TTC549 (cell line): ENCODE data around the gene STK10.

Experiments used
- FAIRE-seq: peaks from 2 replicates; lab custom pipeline; 2012; peaks lifted over from hg19 to GRCh38; lab: Jason Lieb, UNC

The STK10 gene

DNA sequence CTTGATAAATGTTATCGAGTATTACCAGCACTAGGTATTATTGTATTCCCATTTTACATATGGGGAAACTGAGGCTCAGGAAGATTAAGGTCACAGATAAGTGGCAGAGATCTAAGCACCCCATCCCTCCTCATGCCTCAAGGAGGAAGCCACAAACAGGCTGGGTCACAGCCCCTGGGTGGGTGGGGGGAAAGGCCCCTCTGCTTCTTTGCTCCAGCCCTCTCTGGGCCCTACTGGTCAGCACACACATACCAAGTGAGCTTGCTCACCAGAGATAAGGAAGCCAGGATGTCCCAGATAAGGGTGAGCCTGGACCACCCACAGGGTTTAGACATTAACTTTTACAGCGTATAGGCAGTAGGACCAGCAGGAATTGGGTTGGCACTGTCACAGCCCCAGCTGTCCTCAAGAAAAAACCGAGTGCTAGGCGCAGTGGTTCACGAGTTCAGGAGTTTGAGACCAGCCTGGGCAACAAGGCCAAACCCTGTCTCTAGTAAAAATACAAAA, 45.3 kb downstream of the STK10 start:
- no peak for FAIRE-seq

GRCh38 chr5:172141949-172142319, 46.1 kb downstream of the STK10 start:
- FAIRE-seq = no peak

DNA sequence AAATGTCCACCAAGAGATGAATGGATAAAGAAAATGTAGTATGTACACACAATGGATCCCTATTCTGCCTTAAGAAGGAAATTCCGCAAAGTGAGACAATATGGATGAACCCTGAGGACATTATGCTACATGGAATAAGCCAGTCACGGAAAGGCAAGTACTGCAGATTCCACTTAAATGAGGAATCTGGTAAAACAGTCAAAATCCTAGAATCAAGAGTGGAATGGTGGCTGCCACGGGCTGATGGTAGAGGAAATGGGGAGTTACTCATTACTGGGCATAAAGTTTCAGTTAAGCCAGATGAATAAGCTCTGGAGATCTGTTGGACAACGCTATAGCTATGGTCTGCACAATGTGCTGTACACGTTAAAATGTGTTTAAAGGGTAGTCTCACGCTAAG, 47.2 kb downstream of the STK10 start:
- no peak for FAIRE-seq

- no peak for FAIRE-seq
Measured at GRCh38 chr5:172140120-172140519, 47.9 kb downstream of the STK10 start.

GRCh38 chr5:172137046-172137445, 51.0 kb downstream of the STK10 start:
- no peak for FAIRE-seq

GRCh38 chr5:172133359-172134029, 54.5 kb downstream of the STK10 start:
- no peak for FAIRE-seq

DNA sequence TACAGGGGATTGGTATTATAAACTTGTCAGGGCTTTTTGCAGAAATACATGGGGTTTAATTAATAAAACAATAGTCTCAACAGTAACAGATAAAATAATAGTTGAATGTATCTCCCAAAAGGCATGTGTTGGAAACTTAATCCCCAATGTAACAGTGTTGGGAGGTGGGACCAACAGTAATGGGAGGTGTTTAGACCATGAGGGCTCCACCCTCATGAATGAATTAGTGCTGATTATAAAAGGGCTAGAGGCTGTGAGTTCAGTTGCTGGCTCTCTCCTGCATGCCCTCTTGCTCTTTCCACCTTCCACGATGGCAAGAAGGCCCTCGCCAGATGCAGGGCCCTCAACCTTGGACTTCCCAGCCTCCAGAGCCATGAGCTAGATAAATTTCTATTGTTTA, 56.3 kb downstream of the STK10 start:
- FAIRE-seq = no peak

DNA sequence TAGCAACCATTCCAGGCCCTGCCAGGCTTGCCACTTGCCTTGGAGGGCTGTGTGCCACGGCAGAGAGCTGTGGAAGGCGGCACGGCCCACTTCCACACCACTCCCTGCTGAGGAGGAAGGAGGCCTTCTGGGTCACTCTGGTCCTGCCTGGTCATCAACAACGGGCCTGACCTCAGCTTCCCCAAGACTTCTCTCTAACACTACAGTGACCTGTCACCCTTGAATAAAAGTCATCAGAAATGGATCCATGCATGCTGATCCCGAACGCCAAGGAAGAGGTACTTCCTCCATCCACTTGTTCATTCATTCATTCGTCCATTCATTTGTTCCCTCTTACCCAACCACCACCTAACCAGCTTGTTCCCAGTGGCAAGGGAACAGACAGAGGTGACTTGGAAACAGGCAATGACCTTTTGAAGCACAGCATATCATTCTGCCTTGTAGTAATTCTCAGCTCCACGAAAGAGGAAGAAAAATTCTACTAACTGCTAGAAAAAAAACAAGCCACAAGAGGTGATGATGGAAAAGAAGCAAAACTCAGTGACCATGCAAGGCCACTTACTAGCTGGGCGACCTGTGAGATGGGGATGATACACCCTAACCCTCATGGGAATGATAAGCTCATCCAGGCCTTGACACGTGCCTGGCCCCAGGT, 58.6 kb downstream of the STK10 start:
- FAIRE-seq = no peak

DNA sequence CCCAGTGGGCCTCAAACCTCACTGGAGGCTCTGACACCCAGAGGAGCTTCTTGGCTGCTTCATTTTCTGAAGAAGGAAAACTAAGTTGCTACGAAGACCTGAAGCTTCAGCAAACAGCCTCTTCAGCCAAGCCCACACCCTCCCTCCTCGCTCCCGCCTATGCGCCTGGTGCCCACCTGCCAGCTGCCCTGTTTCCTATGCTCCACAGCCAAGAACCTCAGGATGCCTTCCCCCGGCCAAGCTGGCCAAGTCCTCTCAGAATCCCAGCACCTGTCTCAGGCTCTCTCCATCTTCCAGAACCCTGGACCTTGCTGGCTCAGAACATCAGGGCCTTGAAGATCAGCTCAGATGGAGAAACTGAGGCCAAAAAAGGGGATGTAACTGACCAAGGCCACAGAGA, 60.4 kb downstream of the STK10 start:
- no peak for FAIRE-seq

DNA sequence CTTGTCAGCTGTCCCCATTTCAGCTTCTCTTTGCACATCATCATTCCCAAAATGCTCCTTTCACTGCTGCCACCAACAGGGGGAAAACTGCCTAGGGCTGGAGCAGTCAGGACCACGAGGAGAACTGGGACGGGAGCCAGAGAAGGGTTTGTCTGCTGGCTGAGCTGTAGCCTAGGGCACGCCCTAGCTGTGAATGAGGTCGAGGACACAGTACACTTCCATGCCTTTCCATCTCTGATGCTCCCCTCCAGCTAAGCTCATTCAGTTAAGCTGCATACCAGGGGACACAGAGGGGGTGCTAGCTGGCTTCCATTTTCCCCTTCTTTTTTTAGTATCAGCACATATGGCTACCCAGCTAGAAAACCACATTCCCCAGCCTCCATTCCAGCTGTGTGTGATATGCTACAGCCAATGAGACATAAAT, 64.7 kb downstream of the STK10 start:
- no peak for FAIRE-seq

- FAIRE-seq = no peak
Measured at GRCh38 chr5:172119921-172120688, 67.9 kb downstream of the STK10 start.

DNA sequence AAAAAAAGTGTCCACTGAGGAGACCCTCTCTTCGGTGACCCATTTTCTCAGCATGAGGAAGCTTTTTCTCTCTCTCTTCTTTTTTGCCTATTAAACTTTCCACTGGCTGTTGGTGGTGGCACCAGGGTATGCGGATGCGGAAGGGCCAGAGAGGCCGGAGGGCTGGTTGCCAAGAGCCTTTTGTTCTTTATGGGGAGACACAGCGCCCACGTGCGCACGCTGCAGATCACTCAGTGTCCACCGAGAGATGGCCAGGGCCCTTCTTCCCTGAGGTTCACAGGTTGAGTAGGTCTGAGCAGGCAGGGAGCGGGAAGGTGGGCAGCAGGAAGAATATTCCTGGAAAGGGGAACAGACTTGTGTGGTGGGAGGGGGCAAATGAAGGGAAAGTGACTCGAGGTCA, 69.1 kb downstream of the STK10 start:
- FAIRE-seq = no peak

GRCh38 chr5:172117977-172118701, 69.9 kb downstream of the STK10 start:
- no peak for FAIRE-seq

GRCh38 chr5:172115541-172115982, 72.5 kb downstream of the STK10 start:
- FAIRE-seq = no peak

DNA sequence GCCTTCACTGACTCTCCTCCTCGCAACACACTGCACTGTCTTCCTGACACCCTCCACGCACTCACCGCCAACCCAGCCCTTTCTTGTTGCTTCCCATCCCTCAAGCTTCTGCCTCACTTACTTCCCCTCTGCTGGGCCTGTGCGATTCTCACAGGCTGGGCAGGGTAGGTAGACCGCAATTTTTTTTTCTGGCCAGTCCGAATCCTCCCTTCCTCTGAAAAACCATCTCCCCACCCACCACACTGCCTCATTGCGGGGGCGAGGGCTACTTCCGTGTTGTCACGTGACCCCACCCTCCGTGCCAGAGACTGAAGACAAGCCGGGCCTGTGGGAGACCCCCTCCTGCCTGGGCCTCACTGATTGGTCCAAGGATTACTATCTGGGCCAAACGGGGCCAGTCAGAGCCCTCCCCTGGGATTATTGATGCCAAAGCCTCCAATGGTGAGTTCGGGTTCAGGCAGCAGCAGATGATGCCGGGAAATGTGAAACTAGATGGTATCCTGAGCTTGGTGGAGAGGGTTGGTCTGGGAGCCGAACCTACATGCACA, 73.1 kb downstream of the STK10 start:
- FAIRE-seq = no peak

GRCh38 chr5:172113036-172113435, 75.0 kb downstream of the STK10 start:
- FAIRE-seq = no peak

DNA sequence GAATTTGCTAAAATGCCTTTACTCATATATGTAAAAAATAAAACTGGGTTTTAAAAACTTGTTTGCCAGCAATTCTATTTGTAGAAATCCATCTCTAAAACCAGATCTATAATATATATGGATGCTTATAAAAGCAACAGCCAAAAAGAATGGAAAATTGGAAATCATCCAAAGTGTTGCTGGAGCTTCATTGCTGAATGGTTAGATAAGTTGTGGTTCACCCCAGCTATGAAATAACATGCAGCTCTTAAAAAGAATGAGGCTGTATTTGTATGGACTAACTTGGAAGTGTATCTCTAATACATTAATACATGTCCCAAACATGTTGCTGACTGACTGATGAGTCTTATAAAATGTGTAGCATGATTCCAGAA, 76.2 kb downstream of the STK10 start:
- no peak for FAIRE-seq

GRCh38 chr5:172110921-172111851, 76.8 kb downstream of the STK10 start:
- no peak for FAIRE-seq

DNA sequence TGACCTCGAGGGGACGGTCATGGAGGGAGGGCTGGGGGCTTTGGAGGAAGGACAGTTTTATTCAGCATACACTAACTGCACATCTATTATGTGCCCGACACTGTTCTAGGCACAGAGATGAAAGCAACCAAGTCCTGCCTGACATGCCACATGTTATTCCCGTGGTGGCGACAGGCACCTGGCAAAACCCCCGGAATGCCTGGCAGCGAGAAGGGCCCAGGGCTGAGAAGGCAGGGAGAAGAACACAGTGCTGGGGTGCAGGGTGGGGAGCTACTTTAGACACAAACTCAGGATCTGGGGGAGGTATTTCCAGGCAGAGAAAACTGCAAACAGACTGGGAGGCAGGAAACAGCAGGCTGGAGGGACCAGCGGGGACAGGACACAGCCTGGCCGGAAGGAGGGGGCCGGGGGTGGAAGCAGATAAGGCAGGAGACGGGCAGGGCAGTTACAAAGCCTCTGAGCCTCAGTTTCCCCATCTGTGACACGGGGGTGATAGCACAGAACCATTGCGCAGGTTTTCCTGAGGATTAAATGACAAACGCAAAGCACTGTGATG, 77.7 kb downstream of the STK10 start:
- FAIRE-seq = no peak

- no peak for FAIRE-seq
Measured at GRCh38 chr5:172109749-172110148, 78.3 kb downstream of the STK10 start.

DNA sequence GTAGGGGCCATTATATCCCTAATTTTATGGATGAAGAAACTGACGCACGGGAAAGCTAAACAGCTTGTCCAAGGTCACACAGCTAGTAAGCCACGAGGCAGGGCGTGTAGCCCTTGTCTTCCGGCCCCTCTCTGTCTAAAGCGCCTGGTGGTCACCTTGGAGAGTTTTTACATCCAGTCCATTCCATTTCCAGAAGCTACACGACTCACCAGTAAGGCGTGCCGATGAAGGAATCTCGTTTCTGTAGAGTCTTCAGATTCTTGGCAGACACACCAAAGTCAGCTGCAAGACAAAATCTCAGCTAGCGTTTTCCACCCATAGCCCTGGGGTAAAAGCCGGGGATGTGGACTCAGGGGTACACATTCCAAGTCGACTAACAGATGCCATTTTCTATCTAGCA, 80.5 kb downstream of the STK10 start:
- FAIRE-seq = no peak
